H1 (cell line): ENCODE data around the gene OGFOD2. TPM values are rescaled to one million over a fixed set of nuclear protein-coding genes. Genes with fewer than 3 reads are reported as not detected.

Experiments used
- CHD7 ChIP-seq: fragments of 300-600 bp; sonication (generic); IDR thresholded peaks from 2 replicates; pipeline ENCODE4 v1.7.1; 2012; ENCODE audit warnings: low read length, moderate library complexity, mild to moderate bottlenecking, inconsistent platforms; ENCODE audit not compliant: insufficient replicate concordance
- polyA plus RNA-seq, 7 experiments: library from polyadenylated mRNA; depleted of rRNA in 3 of 7; stranded (reverse) in 5 of 7; unstranded in 2 of 7; fragments of >200 nt in 5 of 7; fragments of 200-250 nt in 2 of 7; gene quantifications; 1 replicate in 5 of 7; 2 replicates in 1 of 7; 4 replicates in 1 of 7; pipeline versions ENCODE4 v1.2.1 to v1.2.3, GENCODE V29; 2011 to 2013; ENCODE audit warnings: missing spikeins in 2 of 7, mixed read lengths in 2 of 7
- total RNA-seq: library from RNA; stranded (reverse); fragmentation: NEBNext Ultra II Directional; extraction: Animal tissue kit (Norgen Biotek cat#: 25700); gene quantifications from 2 replicates; pipeline ENCODE4 v1.2.1, GENCODE V29; 2021

Gene OGFOD2
- total and polyA plus RNA-seq, 2 of the 8 experiments (the other 6 are each of a cell fraction or from before 2014, with no cell fraction given): 17.3 to 20.3 TPM

DNA sequence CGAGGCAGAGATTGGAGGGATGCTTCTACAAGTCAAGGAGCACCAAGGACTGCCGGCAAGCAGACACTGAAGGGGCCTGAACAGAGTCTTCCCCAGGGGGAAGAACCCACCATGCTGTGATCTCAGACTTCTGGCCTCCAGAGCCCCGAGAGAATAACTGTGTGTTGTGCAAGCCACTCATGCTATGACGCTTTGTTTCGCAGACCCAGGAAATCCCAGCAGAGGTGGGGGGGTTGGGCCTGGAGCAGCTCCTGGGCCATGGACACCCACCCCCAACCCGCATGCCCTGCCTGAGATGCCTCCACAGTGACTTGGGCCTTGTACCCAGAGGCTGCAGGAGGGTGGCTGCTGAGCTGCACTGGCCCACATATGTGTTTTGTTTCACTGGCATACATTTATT lies 36.7 kb downstream of the OGFOD2 start (continued):
- no peak for TF ChIP-seq CHD7
